Measurements from ENCODE around the gene CDH4.

DNA sequence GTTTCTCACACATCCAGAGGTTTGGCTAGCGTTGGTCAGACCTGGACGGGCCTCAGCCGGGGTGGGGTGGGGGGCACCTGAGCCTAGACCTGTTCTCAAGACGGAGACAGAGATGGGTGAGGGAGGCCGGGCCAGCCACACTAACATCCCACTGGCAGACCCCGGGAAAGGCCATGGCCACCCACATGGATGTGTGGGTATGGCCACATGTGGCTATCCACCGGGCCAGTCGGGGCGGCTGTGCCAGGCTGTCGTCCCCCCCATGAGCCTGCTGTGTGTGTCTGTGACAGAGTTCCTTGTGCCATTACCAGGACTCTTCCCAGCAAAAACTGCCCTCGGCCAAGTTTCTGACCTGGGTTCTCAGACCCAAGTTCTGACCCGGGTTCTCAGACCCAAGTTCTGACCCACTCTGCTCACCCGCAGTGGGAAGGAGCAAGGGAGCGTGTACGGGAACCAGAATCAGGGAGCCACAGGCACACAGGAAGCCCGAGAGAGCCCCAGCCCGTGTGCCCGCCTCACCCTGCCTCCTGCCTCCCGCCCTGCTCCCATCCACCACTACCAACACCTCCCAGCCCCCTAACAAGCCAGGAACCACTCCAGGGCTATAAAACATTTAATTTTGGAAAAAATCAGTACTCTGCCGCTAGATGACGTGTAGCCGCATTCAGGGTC is 558.1 kb downstream of the CDH4 start:
- no peak for TF ChIP-seq POLR2A (IDR thresholded peaks at IDR 0.05; ENCODE audit: low read depth, low read length)
- TF ChIP-seq, protein P1, sequence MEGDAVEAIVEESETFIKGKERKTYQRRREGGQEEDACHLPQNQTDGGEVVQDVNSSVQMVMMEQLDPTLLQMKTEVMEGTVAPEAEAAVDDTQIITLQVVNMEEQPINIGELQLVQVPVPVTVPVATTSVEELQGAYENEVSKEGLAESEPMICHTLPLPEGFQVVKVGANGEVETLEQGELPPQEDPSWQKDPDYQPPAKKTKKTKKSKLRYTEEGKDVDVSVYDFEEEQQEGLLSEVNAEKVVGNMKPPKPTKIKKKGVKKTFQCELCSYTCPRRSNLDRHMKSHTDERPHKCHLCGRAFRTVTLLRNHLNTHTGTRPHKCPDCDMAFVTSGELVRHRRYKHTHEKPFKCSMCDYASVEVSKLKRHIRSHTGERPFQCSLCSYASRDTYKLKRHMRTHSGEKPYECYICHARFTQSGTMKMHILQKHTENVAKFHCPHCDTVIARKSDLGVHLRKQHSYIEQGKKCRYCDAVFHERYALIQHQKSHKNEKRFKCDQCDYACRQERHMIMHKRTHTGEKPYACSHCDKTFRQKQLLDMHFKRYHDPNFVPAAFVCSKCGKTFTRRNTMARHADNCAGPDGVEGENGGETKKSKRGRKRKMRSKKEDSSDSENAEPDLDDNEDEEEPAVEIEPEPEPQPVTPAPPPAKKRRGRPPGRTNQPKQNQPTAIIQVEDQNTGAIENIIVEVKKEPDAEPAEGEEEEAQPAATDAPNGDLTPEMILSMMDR (conservative IDR thresholded peaks at IDR 0.05; ENCODE audit: low read depth, low read length), result no peak
- no peak for TF ChIP-seq MAFK (IDR thresholded peaks at IDR 0.05; ENCODE audit: low read depth, low read length)
- no peak for TF ChIP-seq MAZ (IDR thresholded peaks at IDR 0.05; ENCODE audit: borderline replicate concordance, low read depth, low read length)
- no peak for TF ChIP-seq RAD21 (IDR thresholded peaks at IDR 0.05; ENCODE audit: low read length)
- no peak for TF ChIP-seq CEBPB (IDR thresholded peaks at IDR 0.05; ENCODE audit: low read depth, low read length)
- TF ChIP-seq, protein P2, sequence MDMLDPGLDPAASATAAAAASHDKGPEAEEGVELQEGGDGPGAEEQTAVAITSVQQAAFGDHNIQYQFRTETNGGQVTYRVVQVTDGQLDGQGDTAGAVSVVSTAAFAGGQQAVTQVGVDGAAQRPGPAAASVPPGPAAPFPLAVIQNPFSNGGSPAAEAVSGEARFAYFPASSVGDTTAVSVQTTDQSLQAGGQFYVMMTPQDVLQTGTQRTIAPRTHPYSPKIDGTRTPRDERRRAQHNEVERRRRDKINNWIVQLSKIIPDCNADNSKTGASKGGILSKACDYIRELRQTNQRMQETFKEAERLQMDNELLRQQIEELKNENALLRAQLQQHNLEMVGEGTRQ (IDR thresholded peaks at IDR 0.05; ENCODE audit: low read depth, low read length), result no peak
- no peak for TF ChIP-seq RCOR1 (IDR thresholded peaks at IDR 0.05; ENCODE audit: insufficient replicate concordance, low read length)
- no peak for TF ChIP-seq SMC3 (IDR thresholded peaks at IDR 0.05; ENCODE audit: low read depth, low read length)
- no peak for TF ChIP-seq BHLHE40 (IDR thresholded peaks at IDR 0.05; ENCODE audit: low read depth, low read length)

All from IMR-90 (cell line).